Medulla oblongata (tissue), 1 donor: ENCODE data around the gene C18orf32.
"Not testable (repeated sequence)": the region's sequence is repeated elsewhere in the genome, so short reads cannot be mapped to it uniquely, and the experiment has no call there.

Experiments used
- DNase-seq: peaks from one replicate; pipeline ENCODE4 v3.0.0-alpha.2; 2015; ENCODE audit errors: extremely low spot score

Gene C18orf32

DNA sequence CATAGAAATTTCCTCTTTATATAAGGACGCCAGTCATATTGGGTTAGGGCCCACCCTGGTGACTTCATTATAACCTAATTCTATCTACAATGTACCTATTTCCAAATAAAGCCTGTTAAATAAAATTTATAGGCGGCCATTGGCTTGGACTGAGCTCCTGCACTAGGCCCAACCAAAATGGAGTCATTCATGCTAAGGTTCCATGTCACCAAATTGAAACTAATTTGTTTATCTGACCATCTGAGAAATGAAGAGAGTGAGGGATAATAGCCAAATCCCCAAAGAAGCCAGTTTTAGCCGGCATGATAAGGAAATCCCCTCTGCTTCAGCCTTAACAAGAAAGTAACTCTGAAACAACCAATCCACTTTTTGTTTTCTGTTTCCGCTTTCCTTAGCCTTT, 19.4 kb downstream of the C18orf32 start:
- no peak for DNase-seq

DNA sequence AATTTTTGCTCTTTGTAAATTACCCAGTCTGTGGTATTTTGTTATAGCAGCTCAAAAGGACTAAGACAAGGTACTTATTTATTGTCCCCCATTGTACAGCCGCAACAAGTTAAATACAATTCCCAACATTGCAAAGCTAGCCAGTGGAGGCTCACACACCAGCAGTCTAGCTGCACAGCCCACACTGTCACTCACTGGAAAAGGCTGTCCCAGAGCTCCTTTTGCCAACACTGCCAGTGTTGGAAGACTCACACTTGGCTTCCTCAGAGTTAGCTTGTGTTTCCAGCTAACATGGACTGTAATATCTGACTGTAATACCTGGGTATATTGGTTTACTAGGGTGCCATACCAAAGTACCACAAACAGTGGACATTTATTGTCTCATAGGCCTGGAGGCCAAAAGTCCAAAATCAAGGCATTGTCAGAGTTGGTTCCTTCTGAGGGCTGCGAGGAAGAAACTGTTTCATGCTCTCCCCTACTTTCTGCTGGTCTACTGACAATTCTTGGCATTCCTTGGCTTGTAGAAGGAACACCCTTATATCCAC, 19.9 kb downstream of the C18orf32 start:
- DNase-seq = no peak

GRCh38 chr18:49464718-49465598, 22.1 kb downstream of the C18orf32 start:
- no peak for DNase-seq

DNA sequence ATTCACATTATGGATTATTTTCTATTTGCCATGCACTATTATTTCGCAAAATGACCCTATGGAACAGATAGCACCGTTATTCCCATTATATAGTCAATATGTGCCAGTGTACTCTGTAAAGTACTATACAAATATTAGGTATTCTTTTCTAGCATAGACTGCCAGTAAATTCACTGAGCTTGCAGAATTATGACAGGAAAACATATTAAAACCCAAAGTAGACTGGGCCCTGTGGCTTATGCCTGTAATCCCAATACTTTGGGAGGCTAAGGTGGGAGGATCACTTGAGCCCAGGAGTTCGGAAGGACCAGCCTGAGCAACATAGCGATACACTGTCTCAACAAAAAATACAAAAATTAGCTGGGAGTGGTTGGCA, 25.4 kb downstream of the C18orf32 start:
- DNase-seq = no peak

- DNase-seq = no peak
Observed at GRCh38 chr18:49460976-49461601, 25.9 kb downstream of the C18orf32 start.

DNA sequence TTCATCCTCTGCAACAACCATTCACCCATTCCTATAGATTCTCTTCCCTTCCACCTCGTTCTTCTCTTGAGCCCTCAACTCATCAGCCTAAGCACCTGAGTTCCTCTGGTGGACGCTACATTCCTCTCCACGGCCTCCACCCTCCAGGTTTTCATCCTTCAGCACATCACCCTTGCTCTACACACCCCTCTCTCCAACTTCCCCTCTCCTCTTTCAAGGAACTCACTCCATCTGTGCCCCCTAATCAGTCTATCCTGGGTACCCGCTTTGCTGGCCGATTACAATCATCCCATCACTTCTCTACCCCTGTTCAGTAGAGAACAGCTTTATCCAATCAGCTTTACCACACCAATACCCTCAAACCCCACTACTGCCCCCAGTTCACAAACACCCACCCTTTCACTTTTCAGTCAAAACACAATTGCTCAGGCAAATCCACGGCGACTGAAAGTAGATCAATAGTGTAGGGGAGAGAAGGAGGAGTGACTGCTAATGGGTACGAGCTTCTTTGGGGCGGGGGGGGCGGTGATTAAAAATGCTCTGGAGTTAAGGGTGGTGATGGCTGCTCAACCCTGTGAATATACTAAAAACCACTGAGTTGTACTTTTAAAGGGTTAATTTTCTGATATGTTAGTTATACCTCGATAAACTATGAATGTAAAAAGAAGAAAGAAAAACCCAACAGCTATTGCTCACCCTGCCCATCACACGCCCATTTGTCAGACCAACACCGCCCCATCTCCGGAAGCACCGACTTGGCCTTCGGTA, 27.4 kb downstream of the C18orf32 start:
- peak; percentile 26 for DNase-seq

DNA sequence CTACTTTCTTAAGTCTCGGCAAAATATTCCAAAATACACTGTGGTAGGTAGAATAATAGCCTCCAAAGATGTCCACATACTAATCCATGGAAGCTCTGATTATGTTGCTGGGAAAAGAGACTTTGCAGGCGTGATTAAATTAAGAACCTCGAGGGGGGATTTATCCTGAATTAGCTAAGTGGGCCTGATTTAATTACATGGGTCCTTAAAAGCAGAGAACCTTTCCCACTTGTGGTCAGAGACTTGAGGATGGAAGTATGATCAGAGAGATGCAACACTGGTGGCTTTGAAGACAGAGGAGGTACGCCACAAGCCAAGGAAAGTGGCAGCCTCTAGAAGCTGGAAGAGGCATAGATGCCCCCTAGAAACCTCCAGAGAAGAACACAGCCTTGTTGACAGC, 29.4 kb downstream of the C18orf32 start:
- DNase-seq = no peak

GRCh38 chr18:49456794-49457193, 30.2 kb downstream of the C18orf32 start:
- no peak for DNase-seq

DNA sequence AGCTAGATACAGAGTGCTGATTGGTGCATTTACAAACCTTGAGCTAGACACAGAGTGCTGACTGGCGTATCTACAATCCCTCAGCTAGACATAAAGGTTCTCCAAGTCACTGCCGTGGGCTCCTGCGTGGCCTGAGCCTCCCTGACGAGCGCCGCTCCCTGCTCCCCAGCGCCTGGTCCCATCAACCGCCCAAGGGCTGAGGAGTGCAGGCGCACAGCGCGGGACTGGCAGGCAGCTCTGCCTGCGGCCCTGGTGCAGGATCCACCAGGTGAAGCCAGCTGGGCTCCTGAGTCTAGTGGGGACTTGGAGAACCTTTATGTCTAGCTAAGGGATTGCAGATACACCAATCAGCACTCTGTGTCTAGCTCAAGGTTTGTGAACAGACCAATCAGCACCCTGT, 34.5 kb downstream of the C18orf32 start:
- not testable (repeated sequence) for DNase-seq

DNA sequence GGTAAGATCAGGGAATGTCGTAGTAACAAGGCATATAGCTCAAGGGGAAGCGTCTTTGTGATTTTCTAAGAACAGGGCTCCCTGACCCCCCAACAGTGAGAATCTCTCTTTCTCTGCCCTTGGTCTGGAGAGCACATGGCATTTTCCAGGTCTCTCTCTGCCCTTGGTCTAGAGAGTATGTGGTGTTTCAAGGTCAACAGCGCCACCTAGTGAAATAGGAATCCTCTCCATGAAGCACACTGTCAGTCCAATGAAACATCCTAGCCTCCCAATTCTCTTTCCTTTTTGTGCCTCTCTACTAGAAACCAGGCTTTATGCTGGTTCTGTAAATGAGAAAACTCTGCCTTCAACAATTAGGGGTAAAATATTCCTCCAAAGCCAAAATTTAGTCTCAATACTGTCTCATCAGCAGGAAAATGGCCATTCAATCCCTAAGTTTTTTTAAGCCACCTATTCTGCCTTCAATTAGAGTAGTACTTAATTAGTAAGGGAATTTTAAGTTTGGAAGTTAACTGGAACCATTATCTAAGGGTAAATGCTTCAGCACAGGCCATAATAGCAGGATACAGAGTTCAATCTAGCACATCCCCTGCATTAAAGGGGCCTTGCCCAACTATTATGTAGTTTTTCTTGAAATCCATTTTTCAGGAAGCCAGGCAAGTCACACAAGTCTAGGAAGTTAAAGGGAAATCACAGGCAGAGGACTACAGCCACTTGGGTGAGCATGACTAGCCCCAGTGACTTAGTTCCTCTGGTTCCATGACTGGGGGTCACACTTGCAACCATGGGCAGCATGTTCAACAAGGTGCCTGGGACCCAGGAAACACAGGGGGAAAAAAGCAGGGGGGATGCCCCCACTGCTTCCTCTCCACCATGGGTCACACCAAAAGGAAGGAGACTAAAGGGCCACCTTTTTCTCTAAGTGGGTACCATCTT, 39.0 kb downstream of the C18orf32 start:
- DNase-seq = peak; percentile 56

DNA sequence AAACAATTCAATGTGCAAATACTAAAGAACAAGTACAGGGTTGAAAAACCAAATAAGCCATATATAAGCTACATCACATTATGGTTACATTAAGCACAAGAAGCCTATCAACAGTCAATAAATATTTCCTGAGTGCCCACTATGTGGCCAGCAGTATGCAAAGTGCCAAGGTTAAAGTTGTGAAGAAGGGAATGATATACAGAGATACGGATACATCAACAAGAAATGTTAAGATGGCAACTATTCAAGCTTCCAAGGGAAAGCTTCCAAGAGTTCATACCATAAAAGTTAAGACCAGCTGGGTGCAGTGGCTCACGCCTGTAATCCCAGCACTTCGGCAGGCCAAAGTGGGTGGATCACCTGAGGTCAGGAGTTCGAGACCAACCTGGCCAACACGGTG, 40.6 kb downstream of the C18orf32 start:
- no peak for DNase-seq

DNA sequence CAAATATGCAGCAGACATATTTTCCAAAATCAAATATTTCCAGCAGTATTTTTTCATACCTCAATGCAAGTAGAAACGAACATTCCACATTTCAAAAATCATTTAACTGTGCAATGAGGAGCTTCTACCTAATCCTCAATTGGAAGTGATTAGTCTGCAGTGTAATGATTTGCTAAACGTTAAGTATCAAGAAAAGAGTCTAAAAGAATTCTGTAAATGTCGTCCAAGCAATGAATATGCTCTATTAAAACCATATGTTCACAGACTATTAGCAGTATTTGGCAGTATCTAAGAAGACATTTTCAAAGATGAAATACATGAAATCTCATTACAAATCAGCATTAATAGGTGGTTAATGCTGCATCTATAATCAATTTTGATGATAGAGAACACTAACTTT, 42.5 kb downstream of the C18orf32 start:
- no peak for DNase-seq

DNA sequence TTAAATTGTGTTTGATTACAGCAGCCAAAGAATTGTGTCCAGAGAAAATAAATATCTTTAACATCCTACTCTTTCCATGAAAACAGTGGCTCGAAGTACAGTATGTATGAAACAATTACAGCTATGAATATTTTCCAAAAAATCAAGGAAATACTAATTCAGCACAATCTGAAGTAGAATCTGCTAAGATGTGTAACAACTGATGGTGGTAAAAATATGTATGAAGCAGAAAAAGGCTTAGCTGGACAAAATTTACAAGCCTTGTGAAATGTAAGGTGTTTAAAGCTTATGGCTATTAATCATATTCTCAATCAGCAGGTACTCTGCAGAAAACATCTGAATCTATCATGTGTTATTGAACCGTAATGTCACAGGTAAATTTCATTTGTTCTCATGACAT, 43.2 kb downstream of the C18orf32 start:
- no peak for DNase-seq

- no peak for DNase-seq
Observed at GRCh38 chr18:49441338-49441938, 45.6 kb downstream of the C18orf32 start.

GRCh38 chr18:49435170-49435569, 51.9 kb downstream of the C18orf32 start:
- no peak for DNase-seq

- DNase-seq = no peak
Observed at GRCh38 chr18:49432602-49433001, 54.4 kb downstream of the C18orf32 start.

GRCh38 chr18:49431165-49431962, 55.7 kb downstream of the C18orf32 start:
- DNase-seq = no peak
